Activated CD4-positive, alpha-beta T cell treated with anti-CD3 and anti-CD28 coated beads, Interleukin-2, Interleukin-6, amounts not matched to agents 100 ng/mL and 50 ng/mL, durations not matched to agents 16 hours and 8 hours (primary cell): ENCODE measurements around the gene BTBD9.
"Not testable (repeated sequence)": the region's sequence is repeated elsewhere in the genome, so short reads cannot be mapped to it uniquely, and the experiment has no call there.

Experiments
- DNase-seq: peaks from one replicate; pipeline ENCODE4 v3.0.0-alpha.2; 2020

The BTBD9 gene

GRCh38 chr6:38648629-38649028, 8.9 kb upstream of the BTBD9 start:
- no peak for DNase-seq

GRCh38 chr6:38646166-38646878, 6.6 kb upstream of the BTBD9 start:
- no peak for DNase-seq

GRCh38 chr6:38644951-38645350, 5.2 kb upstream of the BTBD9 start:
- DNase-seq = no peak

- no peak for DNase-seq
Observed at GRCh38 chr6:38640216-38640909, 634 bp upstream of the BTBD9 start.

GRCh38 chr6:38638941-38639497, 710 bp downstream of the BTBD9 start:
- peak; percentile 45 for DNase-seq

- no peak for DNase-seq
Observed at GRCh38 chr6:38637756-38638155, 2.0 kb downstream of the BTBD9 start.

GRCh38 chr6:38636027-38636426, 3.7 kb downstream of the BTBD9 start:
- DNase-seq = no peak

GRCh38 chr6:38634518-38634917, 5.2 kb downstream of the BTBD9 start:
- no peak for DNase-seq

GRCh38 chr6:38632490-38632889, 7.2 kb downstream of the BTBD9 start:
- no peak for DNase-seq

- DNase-seq = no peak
Observed at GRCh38 chr6:38631186-38631783, 8.4 kb downstream of the BTBD9 start.

- DNase-seq = no peak
Observed at GRCh38 chr6:38625217-38625616, 14.5 kb downstream of the BTBD9 start.

- DNase-seq = not testable (repeated sequence)
Observed at GRCh38 chr6:38619342-38619741, 20.4 kb downstream of the BTBD9 start.

GRCh38 chr6:38618301-38618700, 21.4 kb downstream of the BTBD9 start:
- not testable (repeated sequence) for DNase-seq

GRCh38 chr6:38617856-38618255, 21.9 kb downstream of the BTBD9 start:
- no peak for DNase-seq

- DNase-seq = no peak
Observed at GRCh38 chr6:38612143-38612965, 27.4 kb downstream of the BTBD9 start.

GRCh38 chr6:38610050-38610625, 29.6 kb downstream of the BTBD9 start:
- DNase-seq = no peak

- DNase-seq = no peak
Observed at GRCh38 chr6:38604700-38605099, 35.0 kb downstream of the BTBD9 start.

- no peak for DNase-seq
Observed at GRCh38 chr6:38603966-38604365, 35.8 kb downstream of the BTBD9 start.

- DNase-seq = no peak
Observed at GRCh38 chr6:38603496-38603895, 36.2 kb downstream of the BTBD9 start.

GRCh38 chr6:38599966-38600550, 39.7 kb downstream of the BTBD9 start:
- no peak for DNase-seq

GRCh38 chr6:38599261-38599660, 40.5 kb downstream of the BTBD9 start:
- DNase-seq = no peak

- DNase-seq = no peak
Observed at GRCh38 chr6:38593998-38594665, 45.6 kb downstream of the BTBD9 start.
